ENCODE results near the gene ASB4.
"Not testable (repeated sequence)": the region's sequence is repeated elsewhere in the genome, so short reads cannot be mapped to it uniquely, and the experiment has no call there.

Gene ASB4

GRCh38 chr7:95493247-95493646, 7.5 kb downstream of the ASB4 start:
- Mint-ChIP-seq H3K4me1 (no peaks in the 10 kb centered on the region), H3K27me3 (peaks cover 3% of the 10 kb centered on the region), H3K27ac (no peak overlapping the region), H3K36me3 (ENCODE audit: low read depth) (no peaks in the 10 kb centered on the region), H3K4me3 (no peak overlapping the region), H3K9me3 (no peaks in the 10 kb centered on the region)
- ATAC-seq, result no peak
- DNase-seq, result no peak

GRCh38 chr7:95493844-95494243, 8.1 kb downstream of the ASB4 start:
- H3K36me3 Mint-ChIP-seq (ENCODE audit: low read depth), result no peaks in the 10 kb centered on the region
- DNase-seq (no peak), ATAC-seq (no peak)
- H3K27ac Mint-ChIP-seq, result no peak overlapping the region
- H3K4me1 Mint-ChIP-seq, result no peaks in the 10 kb centered on the region
- H3K4me3 Mint-ChIP-seq, result no peak overlapping the region
- H3K9me3 Mint-ChIP-seq, result no peaks in the 10 kb centered on the region
- peaks cover 3% of the 10 kb centered on the region for H3K27me3 Mint-ChIP-seq

- DNase-seq, result peak; percentile 7
- Mint-ChIP-seq H3K27ac (peak overlapping the region; percentile 89), H3K9me3 (no peaks in the 10 kb centered on the region), H3K4me3 (peak overlapping the region; percentile 18), H3K27me3 (peaks cover 16% of the 10 kb centered on the region), H3K36me3 (ENCODE audit: low read depth) (no peaks in the 10 kb centered on the region), H3K4me1 (peaks cover 31% of the 10 kb centered on the region)
- ATAC-seq, result peak; percentile 92
Observed at GRCh38 chr7:95501261-95501832, 15.6 kb downstream of the ASB4 start.

- no peak for DNase-seq
- no peak overlapping the region for H3K4me3 Mint-ChIP-seq
- H3K27me3 Mint-ChIP-seq, result peaks cover 16% of the 10 kb centered on the region
- H3K36me3 Mint-ChIP-seq (ENCODE audit: low read depth), result no peaks in the 10 kb centered on the region
- H3K4me1 Mint-ChIP-seq, result peaks cover 31% of the 10 kb centered on the region
- no peaks in the 10 kb centered on the region for H3K9me3 Mint-ChIP-seq
- no peak overlapping the region for H3K27ac Mint-ChIP-seq
- ATAC-seq, result no peak
Observed at GRCh38 chr7:95502403-95502802, 16.7 kb downstream of the ASB4 start.

- no peak overlapping the region for H3K4me3 Mint-ChIP-seq
- peaks cover 31% of the 10 kb centered on the region for H3K4me1 Mint-ChIP-seq
- H3K27ac Mint-ChIP-seq, result no peak overlapping the region
- H3K36me3 Mint-ChIP-seq (ENCODE audit: low read depth), result no peaks in the 10 kb centered on the region
- H3K9me3 Mint-ChIP-seq, result no peaks in the 10 kb centered on the region
- ATAC-seq (no peak), DNase-seq (no peak)
- peaks cover 16% of the 10 kb centered on the region for H3K27me3 Mint-ChIP-seq
Observed at GRCh38 chr7:95503271-95504131, 17.8 kb downstream of the ASB4 start.

GRCh38 chr7:95504132-95504588, 18.4 kb downstream of the ASB4 start:
- H3K27ac Mint-ChIP-seq; ATAC-seq; DNase-seq; H3K4me3 Mint-ChIP-seq; H3K36me3 Mint-ChIP-seq (ENCODE audit: low read depth); H3K9me3 Mint-ChIP-seq: not testable (repeated sequence)
- Mint-ChIP-seq H3K4me1 (peaks cover 30% of the 10 kb centered on the region), H3K27me3 (peaks cover 15% of the 10 kb centered on the region)

GRCh38 chr7:95508780-95509179, 23.0 kb downstream of the ASB4 start:
- no peak for DNase-seq
- peak; percentile 34 for ATAC-seq
- H3K36me3 Mint-ChIP-seq (ENCODE audit: low read depth), result no peaks in the 10 kb centered on the region
- H3K27me3 Mint-ChIP-seq, result peaks cover 1% of the 10 kb centered on the region
- no peaks in the 10 kb centered on the region for H3K9me3 Mint-ChIP-seq
- H3K27ac Mint-ChIP-seq, result no peak overlapping the region
- no peak overlapping the region for H3K4me3 Mint-ChIP-seq
- H3K4me1 Mint-ChIP-seq, result no peaks in the 10 kb centered on the region

- no peak overlapping the region for H3K4me3 Mint-ChIP-seq
- H3K27ac Mint-ChIP-seq, result no peak overlapping the region
- H3K9me3 Mint-ChIP-seq, result no peaks in the 10 kb centered on the region
- H3K36me3 Mint-ChIP-seq (ENCODE audit: low read depth), result no peaks in the 10 kb centered on the region
- H3K4me1 Mint-ChIP-seq, result no peaks in the 10 kb centered on the region
- no peak for DNase-seq
- peaks cover 5% of the 10 kb centered on the region for H3K27me3 Mint-ChIP-seq
- ATAC-seq, result no peak
Observed at GRCh38 chr7:95509199-95509598, 23.5 kb downstream of the ASB4 start.

- Mint-ChIP-seq H3K36me3 (ENCODE audit: low read depth) (no peaks in the 10 kb centered on the region), H3K27ac (no peak overlapping the region), H3K9me3 (no peaks in the 10 kb centered on the region), H3K4me3 (no peak overlapping the region), H3K4me1 (no peaks in the 10 kb centered on the region), H3K27me3 (peaks cover 5% of the 10 kb centered on the region)
- peak; percentile 80 for ATAC-seq
- DNase-seq, result peak; percentile 57
Observed at GRCh38 chr7:95511716-95512260, 26.0 kb downstream of the ASB4 start.

- H3K4me1 Mint-ChIP-seq, result no peaks in the 10 kb centered on the region
Observed at GRCh38 chr7:95517458-95517857, 31.7 kb downstream of the ASB4 start.

GRCh38 chr7:95517870-95518269, 32.1 kb downstream of the ASB4 start:
- Mint-ChIP-seq H3K4me1 (no peaks in the 10 kb centered on the region), H3K4me3 (no peak overlapping the region), H3K9me3 (no peaks in the 10 kb centered on the region), H3K36me3 (ENCODE audit: low read depth) (no peaks in the 10 kb centered on the region), H3K27me3 (peaks cover 5% of the 10 kb centered on the region), H3K27ac (no peak overlapping the region)
- no peak for ATAC-seq
- no peak for DNase-seq

More at GRCh38 chr7:95517458-95517857, 31.7 kb downstream of the ASB4 start:
- no peaks in the 10 kb centered on the region for H3K36me3 Mint-ChIP-seq (ENCODE audit: low read depth)
- no peak overlapping the region for H3K27ac Mint-ChIP-seq
- DNase-seq (no peak), ATAC-seq (no peak)
- peaks cover 5% of the 10 kb centered on the region for H3K27me3 Mint-ChIP-seq
- no peaks in the 10 kb centered on the region for H3K9me3 Mint-ChIP-seq
- no peak overlapping the region for H3K4me3 Mint-ChIP-seq

GRCh38 chr7:95520136-95520535, 34.4 kb downstream of the ASB4 start:
- ATAC-seq, result no peak
- no peaks in the 10 kb centered on the region for H3K27me3 Mint-ChIP-seq
- H3K9me3 Mint-ChIP-seq, result no peaks in the 10 kb centered on the region
- H3K4me3 Mint-ChIP-seq, result no peak overlapping the region
- H3K27ac Mint-ChIP-seq, result no peak overlapping the region
- no peaks in the 10 kb centered on the region for H3K36me3 Mint-ChIP-seq (ENCODE audit: low read depth)
- H3K4me1 Mint-ChIP-seq, result no peaks in the 10 kb centered on the region
- DNase-seq, result no peak

- Mint-ChIP-seq H3K9me3 (no peaks in the 10 kb centered on the region), H3K4me1 (no peaks in the 10 kb centered on the region), H3K27me3 (peaks cover 4% of the 10 kb centered on the region), H3K4me3 (no peak overlapping the region), H3K36me3 (ENCODE audit: low read depth) (no peaks in the 10 kb centered on the region), H3K27ac (no peak overlapping the region)
- no peak for ATAC-seq
- no peak for DNase-seq
Observed at GRCh38 chr7:95525503-95525902, 39.8 kb downstream of the ASB4 start.

GRCh38 chr7:95526128-95526738, 40.5 kb downstream of the ASB4 start:
- H3K9me3 Mint-ChIP-seq, result no peaks in the 10 kb centered on the region
- ATAC-seq (no peak), DNase-seq (no peak)
- peaks cover 4% of the 10 kb centered on the region for H3K27me3 Mint-ChIP-seq
- no peaks in the 10 kb centered on the region for H3K4me1 Mint-ChIP-seq
- H3K36me3 Mint-ChIP-seq (ENCODE audit: low read depth), result no peaks in the 10 kb centered on the region
- no peak overlapping the region for H3K4me3 Mint-ChIP-seq
- no peak overlapping the region for H3K27ac Mint-ChIP-seq
